HG03039 (cell line): ENCODE data around the gene SLC16A10.
"Not testable (repeated sequence)": the region's sequence is repeated elsewhere in the genome, so short reads cannot be mapped to it uniquely, and the experiment has no call there.

Experiments used
- ATAC-seq: cut with Tn5 transposase; IDR thresholded peaks from one replicate; pipeline ENCODE4 v1.9.1; 2021; ENCODE audit warnings: mild to moderate bottlenecking, moderate library complexity; ENCODE audit not compliant: unreplicated experiment

SLC16A10 gene

GRCh38 chr6:111183702-111184517, 96.6 kb downstream of the SLC16A10 start:
- peak; percentile 80 for ATAC-seq

- no peak for ATAC-seq
Observed at GRCh38 chr6:111184827-111185532, 97.7 kb downstream of the SLC16A10 start.

- no peak for ATAC-seq
Observed at GRCh38 chr6:111185954-111186353, 98.7 kb downstream of the SLC16A10 start.

GRCh38 chr6:111187874-111188273, 100.6 kb downstream of the SLC16A10 start:
- ATAC-seq, result no peak

GRCh38 chr6:111189666-111190210, 102.4 kb downstream of the SLC16A10 start:
- not testable (repeated sequence) for ATAC-seq

- no peak for ATAC-seq
Observed at GRCh38 chr6:111190637-111191036, 103.3 kb downstream of the SLC16A10 start.

- not testable (repeated sequence) for ATAC-seq
Observed at GRCh38 chr6:111191136-111191535, 103.8 kb downstream of the SLC16A10 start.

GRCh38 chr6:111192911-111193555, 105.7 kb downstream of the SLC16A10 start:
- no peak for ATAC-seq

- ATAC-seq, result no peak
Observed at GRCh38 chr6:111195656-111196055, 108.4 kb downstream of the SLC16A10 start.

- no peak for ATAC-seq
Observed at GRCh38 chr6:111198841-111199240, 111.5 kb downstream of the SLC16A10 start.

GRCh38 chr6:111199935-111200334, 112.6 kb downstream of the SLC16A10 start:
- no peak for ATAC-seq

GRCh38 chr6:111200350-111201243, 113.3 kb downstream of the SLC16A10 start:
- ATAC-seq, result no peak

- ATAC-seq, result no peak
Observed at GRCh38 chr6:111201244-111201554, 113.9 kb downstream of the SLC16A10 start.

GRCh38 chr6:111201764-111202163, 114.5 kb downstream of the SLC16A10 start:
- no peak for ATAC-seq

GRCh38 chr6:111203539-111203938, 116.2 kb downstream of the SLC16A10 start:
- not testable (repeated sequence) for ATAC-seq

GRCh38 chr6:111204305-111204704, 117.0 kb downstream of the SLC16A10 start:
- no peak for ATAC-seq

- ATAC-seq, result no peak
Observed at GRCh38 chr6:111204881-111205280, 117.6 kb downstream of the SLC16A10 start.

GRCh38 chr6:111205502-111205901, 118.2 kb downstream of the SLC16A10 start:
- no peak for ATAC-seq

GRCh38 chr6:111207141-111207858, 120.0 kb downstream of the SLC16A10 start:
- ATAC-seq, result no peak

- no peak for ATAC-seq
Observed at GRCh38 chr6:111208933-111209332, 121.6 kb downstream of the SLC16A10 start.
